ENCODE data around the gene PTGFR.

The PTGFR gene

GRCh38 chr1:78490861-78491450 lies at the start of gene PTGFR:
Gene PTGFR, plus strand, starts transcription at chr1:78490974. Its CDS starts 1,770 bp downstream, at chr1:78492744.
- no peak for DNase-seq (ENCODE audit: low spot score)

- no peak for DNase-seq (ENCODE audit: low spot score)
These were observed 48.9 kb upstream of the PTGFR start for GRCh38 chr1:78441921-78442320.

GRCh38 chr1:78447086-78447485 lies 43.7 kb upstream of the PTGFR start:
- DNase-seq (ENCODE audit: low spot score) = no peak

- DNase-seq (ENCODE audit: low spot score) = no peak
These were observed 26.3 kb upstream of the PTGFR start for GRCh38 chr1:78464449-78464891.

GRCh38 chr1:78465143-78465542 lies 25.6 kb upstream of the PTGFR start:
- DNase-seq (ENCODE audit: low spot score) = no peak

- DNase-seq (ENCODE audit: low spot score) = no peak
These were observed 22.3 kb upstream of the PTGFR start for GRCh38 chr1:78468521-78468920.

- DNase-seq (ENCODE audit: low spot score) = no peak
These were observed 21.2 kb upstream of the PTGFR start for GRCh38 chr1:78469576-78469975.

GRCh38 chr1:78471890-78472620 lies 18.7 kb upstream of the PTGFR start:
- DNase-seq (ENCODE audit: low spot score) = no peak

- no peak for DNase-seq (ENCODE audit: low spot score)
These were observed 17.8 kb upstream of the PTGFR start for GRCh38 chr1:78472851-78473496.

- no peak for DNase-seq (ENCODE audit: low spot score)
These were observed 16.7 kb upstream of the PTGFR start for GRCh38 chr1:78474092-78474491.

GRCh38 chr1:78475888-78476610 lies 14.7 kb upstream of the PTGFR start:
- no peak for DNase-seq (ENCODE audit: low spot score)

- no peak for DNase-seq (ENCODE audit: low spot score)
These were observed 6.9 kb upstream of the PTGFR start for GRCh38 chr1:78483903-78484302.

GRCh38 chr1:78491451-78492071 lies 787 bp downstream of the PTGFR start:
- DNase-seq (ENCODE audit: low spot score) = no peak

- DNase-seq (ENCODE audit: low spot score) = no peak
These were observed 1.7 kb downstream of the PTGFR start for GRCh38 chr1:78492386-78492950.

GRCh38 chr1:78493451-78493850 lies 2.7 kb downstream of the PTGFR start:
- no peak for DNase-seq (ENCODE audit: low spot score)

- no peak for DNase-seq (ENCODE audit: low spot score)
These were observed 6.4 kb downstream of the PTGFR start for GRCh38 chr1:78497201-78497600.

GRCh38 chr1:78500529-78500928 lies 9.8 kb downstream of the PTGFR start:
- DNase-seq (ENCODE audit: low spot score) = no peak

- no peak for DNase-seq (ENCODE audit: low spot score)
These were observed 10.4 kb downstream of the PTGFR start for GRCh38 chr1:78501203-78501602.

- no peak for DNase-seq (ENCODE audit: low spot score)
These were observed 20.6 kb downstream of the PTGFR start for GRCh38 chr1:78511334-78511733.

GRCh38 chr1:78516716-78517115 lies 25.9 kb downstream of the PTGFR start:
- DNase-seq (ENCODE audit: low spot score) = no peak

GRCh38 chr1:78519446-78519845 lies 28.7 kb downstream of the PTGFR start:
- DNase-seq (ENCODE audit: low spot score) = no peak

GRCh38 chr1:78520216-78520615 lies 29.4 kb downstream of the PTGFR start:
- no peak for DNase-seq (ENCODE audit: low spot score)

Measured in hematopoietic multipotent progenitor cell treated with erythropoietin and hydrocortisone succinate and interleukin-3 and kit ligand, for 15 days (in vitro differentiated cells).